HTERT RPE-1 (cell line): ENCODE measurements around the gene HSPA1L.
"Not testable (repeated sequence)": the region's sequence is repeated elsewhere in the genome, so short reads cannot be mapped to it uniquely, and the experiment has no call there.

Experiments
- in situ Hi-C: fragments of 300-500 bp; cut with MboI; formaldehyde crosslinking; loops from 4 replicates; pipeline ENCODE4 v1.14.3; 2020; ENCODE audit warnings: low sequenced_read_pairs

Gene HSPA1L

DNA sequence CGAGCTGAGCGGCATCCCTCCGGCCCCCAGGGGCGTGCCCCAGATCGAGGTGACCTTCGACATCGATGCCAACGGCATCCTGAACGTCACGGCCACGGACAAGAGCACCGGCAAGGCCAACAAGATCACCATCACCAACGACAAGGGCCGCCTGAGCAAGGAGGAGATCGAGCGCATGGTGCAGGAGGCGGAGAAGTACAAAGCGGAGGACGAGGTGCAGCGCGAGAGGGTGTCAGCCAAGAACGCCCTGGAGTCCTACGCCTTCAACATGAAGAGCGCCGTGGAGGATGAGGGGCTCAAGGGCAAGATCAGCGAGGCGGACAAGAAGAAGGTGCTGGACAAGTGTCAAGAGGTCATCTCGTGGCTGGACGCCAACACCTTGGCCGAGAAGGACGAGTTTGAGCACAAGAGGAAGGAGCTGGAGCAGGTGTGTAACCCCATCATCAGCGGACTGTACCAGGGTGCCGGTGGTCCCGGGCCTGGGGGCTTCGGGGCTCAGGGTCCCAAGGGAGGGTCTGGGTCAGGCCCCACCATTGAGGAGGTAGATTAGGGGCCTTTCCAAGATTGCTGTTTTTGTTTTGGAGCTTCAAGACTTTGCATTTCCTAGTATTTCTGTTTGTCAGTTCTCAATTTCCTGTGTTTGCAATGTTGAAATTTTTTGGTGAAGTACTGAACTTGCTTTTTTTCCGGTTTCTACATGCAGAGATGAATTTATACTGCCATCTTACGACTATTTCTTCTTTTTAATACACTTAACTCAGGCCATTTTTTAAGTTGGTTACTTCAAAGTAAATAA, 2.2 kb upstream of the HSPA1L start:
- in situ Hi-C loops = not testable (repeated sequence)

DNA sequence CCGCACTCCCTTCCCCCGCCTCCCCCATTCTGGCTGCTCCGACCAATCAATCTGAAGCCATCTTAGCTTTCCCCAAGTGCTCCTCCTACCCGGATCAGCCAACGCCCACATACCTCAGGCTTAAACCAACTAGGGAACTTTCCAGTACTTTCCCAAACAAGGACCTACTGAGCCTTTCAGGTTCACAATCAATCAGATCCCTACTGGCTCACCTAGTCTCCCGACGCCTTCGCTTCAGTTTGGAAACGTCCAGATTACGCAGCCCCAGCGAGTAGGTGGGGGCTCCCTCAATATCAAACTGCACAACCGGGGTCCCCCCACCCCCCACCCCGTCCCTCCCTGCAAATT, 432 bp downstream of the HSPA1L start:
- in situ Hi-C loops = no loop called here

GRCh38 chr6:31813465-31813849, 1.6 kb downstream of the HSPA1L start:
- in situ Hi-C loops = no loop called here

DNA sequence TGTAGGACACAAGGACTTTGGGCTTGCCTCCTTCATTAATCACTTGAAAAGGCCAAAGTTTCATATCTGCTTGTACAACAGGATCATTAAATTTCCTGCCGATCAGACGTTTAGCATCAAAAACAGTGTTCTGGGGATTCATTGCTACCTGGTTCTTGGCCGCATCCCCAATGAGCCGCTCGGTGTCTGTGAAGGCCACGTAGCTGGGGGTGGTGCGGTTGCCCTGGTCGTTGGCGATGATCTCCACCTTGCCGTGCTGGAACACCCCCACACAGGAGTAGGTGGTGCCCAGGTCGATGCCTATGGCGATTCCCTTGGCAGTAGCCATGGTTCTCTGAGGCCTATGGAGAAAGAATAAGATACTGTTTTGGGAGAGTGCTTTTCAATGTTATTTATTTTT, 3.4 kb downstream of the HSPA1L start:
- in situ Hi-C loops = no loop called here

DNA sequence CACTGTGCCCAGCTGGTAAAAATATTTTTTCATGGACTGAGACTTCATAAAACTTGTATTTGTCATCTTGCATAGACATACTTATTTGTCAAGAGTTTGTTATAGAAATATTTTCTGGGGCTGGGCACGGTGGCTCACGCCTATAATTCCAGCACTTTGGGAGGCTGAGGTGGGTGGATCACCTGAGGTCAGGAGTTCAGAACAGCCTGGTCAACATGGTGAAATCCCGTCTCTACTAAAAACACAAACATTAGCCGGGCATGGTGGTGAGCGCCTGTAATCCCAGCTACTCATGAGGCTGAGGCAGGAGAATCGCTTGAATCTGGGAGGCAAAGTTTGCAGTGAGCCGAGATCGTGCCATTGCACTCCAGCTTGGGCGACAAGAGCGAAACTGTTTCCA, 6.5 kb downstream of the HSPA1L start:
- in situ Hi-C loops = not testable (repeated sequence)

GRCh38 chr6:31806470-31807272, 8.4 kb downstream of the HSPA1L start, which contains the start of gene LSM2:
Gene LSM2 (minus strand): TSS chr6:31806966. CDS start chr6:31806757, 209 bp downstream.
- in situ Hi-C loops = no loop called here

DNA sequence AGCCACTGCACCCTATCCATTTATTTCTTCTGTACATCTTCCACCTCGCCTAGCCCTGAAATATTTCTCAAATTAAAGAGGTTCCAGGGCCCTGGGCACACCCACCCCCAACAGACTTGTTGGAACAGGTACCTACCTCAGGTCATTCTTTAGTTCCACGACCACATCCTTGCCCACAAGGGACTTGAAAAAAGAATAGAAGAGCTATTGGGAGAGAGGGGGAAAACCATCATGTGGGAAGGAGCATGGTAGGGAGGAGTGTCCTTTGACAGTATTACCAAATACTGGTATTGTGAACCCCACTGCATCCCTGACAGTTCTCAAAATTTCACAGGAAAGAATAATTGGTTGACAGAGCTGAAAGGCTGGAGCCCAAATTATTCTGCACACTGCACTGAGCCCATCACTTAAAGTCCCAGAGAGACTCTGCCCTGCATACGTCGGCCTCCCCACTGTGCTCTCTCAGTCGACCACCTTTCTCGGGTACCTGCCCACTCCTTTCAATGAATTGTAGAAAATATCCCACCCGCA, 9.1 kb downstream of the HSPA1L start:
- in situ Hi-C loops = no loop called here

DNA sequence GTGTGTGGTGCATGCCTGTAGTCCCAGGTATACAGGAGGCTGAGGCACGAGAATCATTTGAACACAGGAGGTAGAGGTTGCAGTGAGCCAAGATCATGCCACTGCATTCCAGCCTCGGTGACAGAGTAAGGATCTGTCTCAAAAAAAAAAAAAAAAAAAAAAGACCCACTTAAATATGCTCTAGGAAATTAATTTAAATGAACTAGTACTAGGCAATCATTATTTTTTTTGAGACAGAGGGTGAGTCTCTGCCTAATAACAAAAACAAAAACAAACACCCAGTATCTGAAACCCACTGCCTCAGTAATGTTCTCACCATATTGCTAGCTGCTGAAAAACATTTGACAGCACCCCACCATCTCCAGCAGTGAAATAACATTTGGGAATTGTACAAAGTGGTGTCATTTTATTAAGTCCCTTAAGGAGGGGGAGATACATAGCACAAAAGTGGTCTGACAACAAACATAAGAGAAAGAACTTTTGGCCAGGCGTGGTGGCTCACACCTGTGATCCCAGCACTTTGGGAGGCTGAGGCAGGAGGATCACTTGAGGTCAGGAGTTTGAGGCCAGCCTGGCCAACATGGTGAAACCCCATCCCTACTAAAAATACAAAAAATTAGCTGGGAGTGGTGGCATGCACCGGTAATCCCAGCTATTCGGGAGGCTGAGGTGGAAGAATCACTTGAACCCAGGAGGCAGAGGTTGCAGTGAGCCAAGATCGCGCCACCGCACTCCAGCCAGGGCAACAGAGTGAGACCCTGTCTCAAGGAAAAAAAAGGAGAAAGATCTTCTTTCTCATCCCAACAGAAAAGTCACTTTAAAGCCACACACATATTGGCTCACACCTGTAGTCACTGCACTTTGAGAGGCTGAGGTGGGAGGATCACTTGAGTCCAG, 13.8 kb downstream of the HSPA1L start:
- in situ Hi-C loops = not testable (repeated sequence)

DNA sequence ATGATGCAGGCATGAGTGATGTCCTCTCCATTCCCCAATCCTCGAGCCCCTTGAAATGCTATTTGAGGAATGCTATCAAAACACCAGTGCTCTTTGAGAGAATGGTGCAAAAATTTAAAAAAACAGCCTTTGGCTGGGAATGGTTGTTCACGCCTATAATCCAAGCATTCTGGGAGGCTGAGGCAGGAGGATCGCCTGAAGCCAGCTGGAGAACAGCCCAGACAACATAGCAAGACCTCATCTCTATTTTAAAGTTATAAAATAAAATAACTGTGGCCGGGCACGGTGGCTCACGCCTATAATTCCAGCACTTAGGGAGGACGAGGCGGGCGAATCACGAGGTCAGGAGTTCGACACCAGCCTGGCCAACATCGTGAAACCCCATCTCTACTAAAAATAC, 15.3 kb downstream of the HSPA1L start:
- in situ Hi-C loops = no loop called here

- in situ Hi-C loops = no loop called here
Measured at GRCh38 chr6:31797588-31797987, 17.5 kb downstream of the HSPA1L start.

DNA sequence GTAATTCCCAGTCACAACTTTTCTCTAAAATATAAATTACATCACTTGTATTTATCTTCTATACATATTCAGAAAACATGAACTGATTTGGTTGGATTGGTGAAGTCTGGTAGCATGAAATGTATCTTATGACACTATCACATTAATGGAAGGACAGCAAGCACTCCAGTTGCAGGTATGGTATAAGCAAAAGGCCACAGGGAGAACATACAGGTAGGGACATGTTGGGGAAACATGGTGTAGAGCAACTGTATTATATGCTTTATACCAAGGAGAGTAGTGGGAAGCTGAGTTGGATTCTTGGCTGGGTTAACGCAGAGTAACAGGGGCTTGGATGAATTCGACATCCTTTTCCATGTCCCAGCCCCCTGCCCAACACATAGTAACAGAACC, 18.1 kb downstream of the HSPA1L start:
- in situ Hi-C loops = no loop called here

DNA sequence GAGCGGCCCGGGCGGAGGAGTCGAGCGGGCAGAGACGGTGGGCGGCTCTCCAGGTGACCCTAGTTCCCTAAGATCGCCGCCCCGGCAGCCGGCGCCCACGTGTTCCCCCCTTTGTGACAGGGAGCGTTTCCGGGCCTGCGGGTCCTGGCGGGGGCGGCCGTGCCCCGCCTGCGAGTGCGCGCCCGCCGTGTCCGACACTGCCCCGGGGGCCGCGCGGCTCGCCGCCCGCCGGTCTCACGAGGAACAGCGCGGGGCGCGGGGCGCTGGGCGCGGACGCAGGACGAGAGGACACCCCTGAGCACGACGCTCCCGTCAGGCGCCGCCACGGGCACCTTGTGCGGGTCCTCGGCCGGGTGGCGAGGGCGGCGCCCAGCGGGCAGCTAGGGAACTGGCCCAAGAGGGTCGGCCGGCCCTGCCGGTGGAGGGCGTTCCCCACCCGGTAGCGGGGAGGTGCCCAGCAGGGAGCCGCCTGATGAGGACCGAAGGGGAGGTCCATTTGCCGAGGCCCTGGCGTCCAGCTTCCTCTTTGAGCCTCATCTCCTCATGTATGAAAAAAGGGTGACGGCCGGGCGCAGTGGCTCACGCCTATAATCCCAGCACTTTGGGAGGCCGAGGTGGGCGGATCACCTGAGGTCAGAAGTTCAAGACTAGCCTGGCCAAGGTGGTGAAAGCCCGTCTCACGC, 19.3 kb downstream of the HSPA1L start, which contains the start of gene VARS1:
TSS of gene VARS1 (minus strand) at position 137 of the 683 bp plus-strand sequence. CDS start 535 bp downstream, outside the sequence.
- in situ Hi-C loops = no loop called here

- in situ Hi-C loops = no loop called here
Measured at GRCh38 chr6:31794866-31795615, 20.0 kb downstream of the HSPA1L start.

- in situ Hi-C loops = no loop called here
Measured at GRCh38 chr6:31794294-31794865, 20.7 kb downstream of the HSPA1L start.

- in situ Hi-C loops = not testable (repeated sequence)
Measured at GRCh38 chr6:31793927-31794245, 21.2 kb downstream of the HSPA1L start.

- in situ Hi-C loops = no loop called here
Measured at GRCh38 chr6:31792761-31793171, 22.3 kb downstream of the HSPA1L start.

DNA sequence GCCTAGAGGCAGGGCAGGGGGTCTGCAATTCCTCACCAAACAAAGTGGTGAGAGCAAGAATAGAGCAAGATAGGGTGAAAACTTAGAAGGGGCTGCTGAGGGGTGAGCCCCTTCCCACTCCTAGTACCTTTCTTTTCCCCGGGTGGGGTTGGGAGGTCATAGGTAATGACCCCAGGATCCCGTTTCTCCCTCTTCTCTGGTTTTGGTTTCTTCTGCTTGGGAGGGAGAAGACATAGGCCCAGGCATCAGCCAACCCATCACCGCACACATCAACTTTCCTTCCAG, 23.1 kb downstream of the HSPA1L start:
- in situ Hi-C loops = no loop called here

DNA sequence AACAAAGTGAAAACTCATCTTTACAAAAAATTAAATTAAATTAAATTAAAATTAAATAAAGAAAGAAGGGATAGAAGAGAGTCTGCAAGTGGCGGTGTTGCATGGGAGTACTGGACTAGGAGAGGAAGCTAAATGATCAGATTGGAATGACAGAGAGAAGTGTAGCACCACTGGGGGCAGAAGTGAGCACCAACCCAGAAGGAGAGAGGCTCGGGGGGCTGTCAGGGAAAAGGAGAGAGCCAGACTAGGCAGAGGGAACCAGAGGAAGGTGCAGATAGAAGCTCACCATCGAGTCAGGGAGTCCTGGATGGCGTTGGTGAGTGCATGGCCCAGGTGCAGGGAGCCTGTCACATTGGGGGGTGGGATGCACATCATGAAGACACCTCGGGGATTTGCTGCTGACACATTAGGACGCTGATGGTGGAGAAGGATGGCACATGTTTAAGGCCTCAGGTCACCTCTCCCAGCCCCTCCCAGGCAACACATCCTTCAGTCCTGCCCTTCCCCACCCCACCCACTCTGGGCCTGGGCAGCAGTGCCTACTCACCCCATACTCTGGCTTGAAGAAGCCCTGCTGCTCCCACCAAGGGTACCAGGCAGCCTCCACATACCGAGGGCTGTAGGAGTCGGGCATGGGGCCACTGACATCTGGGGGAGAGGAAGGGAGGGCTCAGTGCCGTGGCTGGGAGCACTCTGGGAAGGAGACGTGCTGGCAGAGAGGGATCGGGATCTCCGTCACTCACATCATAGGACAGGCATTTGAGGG, 23.6 kb downstream of the HSPA1L start:
- in situ Hi-C loops = no loop called here

GRCh38 chr6:31785475-31785874, 29.6 kb downstream of the HSPA1L start:
- in situ Hi-C loops = no loop called here
